GM13977 (cell line): Measurements from ENCODE around the gene BCL6.

Experiments
- DNase-seq: peaks from one replicate; pipeline ENCODE4 v3.0.0; 2012; ENCODE audit warnings: low spot score
- CTCF ChIP-seq: IDR thresholded peaks from 2 replicates; pipeline ENCODE4 v1.5.1; 2012; ENCODE audit warnings: mild to moderate bottlenecking, control low read depth; ENCODE audit not compliant: insufficient read depth; ENCODE audit errors: extremely low read depth, missing control alignments
- in situ Hi-C: fragments of 300-500 bp; cut with MboI; formaldehyde crosslinking; loops from one replicate; pipeline ENCODE4 v1.12.0; 2022; ENCODE audit warnings: low sequenced_read_pairs, low pct_unique_long_range_greater_than_20kb, mixed read lengths, inconsistent platforms; ENCODE audit not compliant: unreplicated experiment

The BCL6 gene

GRCh38 chr3:187678726-187679268 lies 66.5 kb downstream of the BCL6 start:
- in situ Hi-C loops: no loop called here
- TF ChIP-seq CTCF: peak; percentile 66
- peak; percentile 45 for DNase-seq

- no peak for TF ChIP-seq CTCF
- in situ Hi-C loops: no loop called here
Observed at GRCh38 chr3:187677604-187678003, 67.7 kb downstream of the BCL6 start.

GRCh38 chr3:187673012-187673411 lies 72.3 kb downstream of the BCL6 start:
- no peak for TF ChIP-seq CTCF
- no peak for DNase-seq
- in situ Hi-C loops: no loop called here

More at GRCh38 chr3:187677604-187678003, 67.7 kb downstream of the BCL6 start:
- DNase-seq: no peak
